Liver (tissue), 3 donors: Measurements from ENCODE around the gene PYY.

Source experiments
- CTCF ChIP-seq: fragments of 150-350 bp; IDR thresholded peaks from 2 replicates; pipeline ENCODE4 v1.5.1; 2017; ENCODE audit warnings: improper control_type of control experiment, low read depth, low read length; ENCODE audit not compliant: missing input control
- FOXA1 ChIP-seq: IDR thresholded peaks from 2 replicates; pipeline ENCODE4 v1.6.1; 2016; ENCODE audit warnings: antibody characterized with exemption
- GABPA ChIP-seq, 2 donors: IDR thresholded peaks in 1 of 2; conservative IDR thresholded peaks in 1 of 2; 2 replicates each; pipeline ENCODE4 v1.6.1; 2016; ENCODE audit warnings: antibody characterized with exemption in 2 of 2, mild to moderate bottlenecking in 1 of 2, moderate library complexity in 1 of 2
- HNF4A ChIP-seq, 2 donors: conservative IDR thresholded peaks; 2 replicates each; pipeline ENCODE4 v1.6.1; 2016; ENCODE audit warnings: antibody characterized with exemption in 2 of 2, mild to moderate bottlenecking in 2 of 2
- HNF4G ChIP-seq: IDR thresholded peaks from 2 replicates; pipeline ENCODE4 v1.6.1; 2016; ENCODE audit warnings: antibody characterized with exemption
- JUND ChIP-seq, 2 donors: IDR thresholded peaks; 2 replicates each; pipeline ENCODE4 v1.6.1; 2016; ENCODE audit warnings: antibody characterized with exemption in 2 of 2
- MAX ChIP-seq: IDR thresholded peaks from 2 replicates; pipeline ENCODE4 v1.6.1; 2016; ENCODE audit warnings: antibody characterized with exemption
- RAD21 ChIP-seq, 2 donors: IDR thresholded peaks; 2 replicates each; pipeline ENCODE4 v1.6.1; 2016; ENCODE audit warnings: antibody characterized with exemption in 2 of 2, mild to moderate bottlenecking in 2 of 2
- REST ChIP-seq: IDR thresholded peaks from 2 replicates; pipeline ENCODE4 v1.6.1; 2016; ENCODE audit warnings: antibody characterized with exemption, mild to moderate bottlenecking
- RXRA ChIP-seq, 2 donors: IDR thresholded peaks; 2 replicates each; pipeline ENCODE4 v1.6.1; 2017 to 2018; ENCODE audit warnings: antibody characterized with exemption in 2 of 2, mild to moderate bottlenecking in 1 of 2
- SP1 ChIP-seq: IDR thresholded peaks from 2 replicates; pipeline ENCODE4 v1.6.1; 2018; ENCODE audit warnings: antibody characterized with exemption, mild to moderate bottlenecking
- TAF1 ChIP-seq: conservative IDR thresholded peaks from 2 replicates; pipeline ENCODE4 v1.6.1; 2016; ENCODE audit warnings: antibody characterized with exemption, mild to moderate bottlenecking
- YY1 ChIP-seq: IDR thresholded peaks from 2 replicates; pipeline ENCODE4 v1.6.1; 2016; ENCODE audit warnings: antibody characterized with exemption, mild to moderate bottlenecking
- donor health status: healthy.
- donor health status: healthy.

GRCh38 chr17:43907425-43907981, 46.2 kb downstream of the PYY start, which contains the start of gene MPP2:
- TF ChIP-seq CTCF (no peak), JUND (IDR thresholded peaks at IDR 0.05) (no peak), YY1 (no peak), REST (no peak), GABPA (IDR thresholded peaks at IDR 0.05 in 1 of 2, conservative IDR thresholded peaks at IDR 0.05 in 1 of 2) (no peak), HNF4A (conservative IDR thresholded peaks at IDR 0.05) (no peak), FOXA1 (no peak), RXRA (IDR thresholded peaks at IDR 0.05) (no peak), MAX (no peak), SP1 (no peak), TAF1 (no peak), RAD21 (IDR thresholded peaks at IDR 0.05) (no peak), HNF4G (no peak)
